Peyer's patch (tissue), 4 donors: ENCODE data around the gene SORBS1.

ENCODE experiments used
- POLR2A ChIP-seq, 2 donors: fragments of 450-650 bp; IDR thresholded peaks; one replicate each; pipeline ENCODE4 v1.5.1; 2017; ENCODE audit warnings: antibody characterized with exemption in 2 of 2, mild to moderate bottlenecking in 2 of 2, moderate library complexity in 2 of 2
- TF ChIP-seq, protein P1 (sequence below), 6 experiments: fragments of 450-650 bp in 4 of 6; fragments of 200-600 bp in 2 of 6; sonication (generic) in 1 of 6; IDR thresholded peaks; one replicate each; pipeline ENCODE4 v1.5.1; 2017 to 2019; ENCODE audit warnings: antibody characterized with exemption in 6 of 6, mild to moderate bottlenecking in 3 of 6, moderate library complexity in 1 of 6

DNA sequence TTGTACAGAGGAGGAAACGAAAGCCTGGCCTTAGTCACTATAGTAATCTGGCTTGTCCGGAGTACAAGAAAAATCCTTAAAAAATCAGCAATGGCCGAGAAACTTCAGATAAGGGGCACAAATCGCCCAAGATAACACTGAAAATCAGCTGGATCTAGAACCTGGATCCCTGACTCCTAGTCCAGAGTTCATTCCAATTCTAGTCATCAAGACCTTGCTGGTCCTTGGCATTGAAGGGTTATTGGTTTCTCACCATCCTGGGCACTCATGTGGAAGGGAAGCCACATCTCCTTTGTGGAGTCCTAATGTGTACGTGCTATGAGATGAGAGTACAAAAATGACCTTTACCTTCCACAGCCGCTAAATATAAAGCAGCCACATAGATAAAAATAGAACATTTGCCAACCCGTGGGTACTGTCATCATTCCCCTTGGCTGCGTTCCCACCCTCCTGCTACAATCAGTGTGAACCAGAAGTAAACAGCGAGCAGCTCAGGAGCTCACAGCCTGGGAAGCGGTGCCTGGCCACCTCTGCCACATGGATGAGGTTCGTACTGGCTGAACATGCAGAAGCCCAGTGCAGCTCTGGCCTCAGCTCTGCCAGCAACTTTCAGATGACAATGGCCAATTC is 154.4 kb downstream of the SORBS1 start:
- TF ChIP-seq, protein P1, sequence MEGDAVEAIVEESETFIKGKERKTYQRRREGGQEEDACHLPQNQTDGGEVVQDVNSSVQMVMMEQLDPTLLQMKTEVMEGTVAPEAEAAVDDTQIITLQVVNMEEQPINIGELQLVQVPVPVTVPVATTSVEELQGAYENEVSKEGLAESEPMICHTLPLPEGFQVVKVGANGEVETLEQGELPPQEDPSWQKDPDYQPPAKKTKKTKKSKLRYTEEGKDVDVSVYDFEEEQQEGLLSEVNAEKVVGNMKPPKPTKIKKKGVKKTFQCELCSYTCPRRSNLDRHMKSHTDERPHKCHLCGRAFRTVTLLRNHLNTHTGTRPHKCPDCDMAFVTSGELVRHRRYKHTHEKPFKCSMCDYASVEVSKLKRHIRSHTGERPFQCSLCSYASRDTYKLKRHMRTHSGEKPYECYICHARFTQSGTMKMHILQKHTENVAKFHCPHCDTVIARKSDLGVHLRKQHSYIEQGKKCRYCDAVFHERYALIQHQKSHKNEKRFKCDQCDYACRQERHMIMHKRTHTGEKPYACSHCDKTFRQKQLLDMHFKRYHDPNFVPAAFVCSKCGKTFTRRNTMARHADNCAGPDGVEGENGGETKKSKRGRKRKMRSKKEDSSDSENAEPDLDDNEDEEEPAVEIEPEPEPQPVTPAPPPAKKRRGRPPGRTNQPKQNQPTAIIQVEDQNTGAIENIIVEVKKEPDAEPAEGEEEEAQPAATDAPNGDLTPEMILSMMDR (IDR thresholded peaks at IDR 0.05), result no peak
- no peak for TF ChIP-seq POLR2A (IDR thresholded peaks at IDR 0.05)
